Measurements from ENCODE around the gene LRRC59. TPM values are rescaled to one million over a fixed set of nuclear protein-coding genes. Genes with fewer than 3 reads are reported as not detected.

The LRRC59 gene
- total and polyA plus RNA-seq, 4 donors = 21.4 to 136 (median 75.6) TPM

GRCh38 chr17:50439008-50439407 is 41.7 kb upstream of the LRRC59 start:
- no peak for DNase-seq (ENCODE audit: low spot score)
- peaks cover 6 to 36% (median 30%) of the 10 kb centered on the region in 4 donors for H3K4me1 ChIP-seq (ENCODE audit: control insufficient read depth in 4 of 4, insufficient read depth in 4 of 4, low read length in 3 of 4)
- TF ChIP-seq MAX (IDR thresholded peaks at IDR 0.05) = no peak
- no peak for TF ChIP-seq FOXA1 (IDR thresholded peaks at IDR 0.05)
- TF ChIP-seq JUND (IDR thresholded peaks at IDR 0.05) = no peak
- no peak for TF ChIP-seq TAF1 (conservative IDR thresholded peaks at IDR 0.05)
- no peak for TF ChIP-seq EGR1 (IDR thresholded peaks at IDR 0.05; ENCODE audit: low read depth in 2 of 2)
- TF ChIP-seq NR2F2 (IDR thresholded peaks at IDR 0.05) = no peak
- TF ChIP-seq GABPA (IDR thresholded peaks at IDR 0.05 in 1 of 2, conservative IDR thresholded peaks at IDR 0.05 in 1 of 2) = no peak
- TF ChIP-seq YY1 (IDR thresholded peaks at IDR 0.05) = no peak
- TF ChIP-seq FOXA2 (IDR thresholded peaks at IDR 0.05) = no peak
- no peak for TF ChIP-seq ZBTB33 (IDR thresholded peaks at IDR 0.05)
- no peak for TF ChIP-seq CTCF (IDR thresholded peaks at IDR 0.05; ENCODE audit: low read depth, low read length, missing input control)
- no peak for TF ChIP-seq HNF4G (IDR thresholded peaks at IDR 0.05)
- no peak for TF ChIP-seq RAD21 (IDR thresholded peaks at IDR 0.05)
- TF ChIP-seq REST (IDR thresholded peaks at IDR 0.05) = no peak
- no peak for TF ChIP-seq HNF4A (conservative IDR thresholded peaks at IDR 0.05)
- TF ChIP-seq RXRA (IDR thresholded peaks at IDR 0.05) = no peak
- TF ChIP-seq ATF3 (IDR thresholded peaks at IDR 0.05) = no peak
- TF ChIP-seq SP1 (IDR thresholded peaks at IDR 0.05) = no peak
- no peaks in the 10 kb centered on the region for H3K9me3 ChIP-seq (ENCODE audit: control insufficient read depth in 4 of 4, low read length in 3 of 4)
- H3K4me3 ChIP-seq (ENCODE audit: low read depth in 1 of 3, low read length in 3 of 3) = no peak overlapping the region
- H3K27ac ChIP-seq (ENCODE audit: low read depth in 1 of 2, low read length in 2 of 2) = no peak overlapping the region
- no peaks in the 10 kb centered on the region for H3K27me3 ChIP-seq (ENCODE audit: control insufficient read depth in 4 of 4, insufficient read depth in 4 of 4, low read length in 3 of 4)
- no peak overlapping the region for H3K9ac ChIP-seq (ENCODE audit: low read depth in 1 of 2, low read length in 2 of 2)
- 99% methylated on average over 4 of the region's 4 CpGs for WGBS
- peaks cover 0 to 3% (median 0%) of the 10 kb centered on the region in 4 donors for H3K36me3 ChIP-seq (ENCODE audit: control insufficient read depth in 4 of 4, insufficient read depth in 3 of 4, low read depth in 1 of 4, low read length in 3 of 4)

Measured in liver (tissue), 9 donors.